Stimulated activated CD8-positive, alpha-beta memory T cell treated with anti-CD3 and anti-CD28 coated beads, Interleukin-4, amount 100 ng/mL, for 1 hour (primary cell): ENCODE results near the gene PARVB.

Source experiments
- DNase-seq, 2 donors: peaks; one replicate each; pipeline ENCODE4 v3.0.0-alpha.2; 2020; ENCODE audit warnings: low read depth in 2 of 2, low spot score in 1 of 2

Gene PARVB

GRCh38 chr22:44024288-44024921, at the start of gene PARVB:
TSS of gene PARVB (plus strand) at chr22:44024302. CDS start at chr22:44024340, 38 bp downstream.
- no peak for DNase-seq

- no peak for DNase-seq
Observed at GRCh38 chr22:43975041-43975440, 49.1 kb upstream of the PARVB start.

GRCh38 chr22:43976861-43977795, 47.0 kb upstream of the PARVB start:
- no peak for DNase-seq

GRCh38 chr22:43978558-43978957, 45.5 kb upstream of the PARVB start:
- DNase-seq, result no peak

- no peak for DNase-seq
Observed at GRCh38 chr22:43980579-43980978, 43.5 kb upstream of the PARVB start.

GRCh38 chr22:43980996-43981395, 43.1 kb upstream of the PARVB start:
- no peak for DNase-seq

- no peak for DNase-seq
Observed at GRCh38 chr22:43983808-43984207, 40.3 kb upstream of the PARVB start.

- no peak for DNase-seq
Observed at GRCh38 chr22:43985532-43985931, 38.6 kb upstream of the PARVB start.

GRCh38 chr22:43988116-43988820, 35.8 kb upstream of the PARVB start:
- no peak for DNase-seq

GRCh38 chr22:43988960-43989359, 35.1 kb upstream of the PARVB start:
- no peak for DNase-seq

GRCh38 chr22:43990044-43990443, 34.1 kb upstream of the PARVB start:
- no peak for DNase-seq

- no peak for DNase-seq
Observed at GRCh38 chr22:43991316-43992020, 32.6 kb upstream of the PARVB start.

GRCh38 chr22:43992331-43992821, 31.7 kb upstream of the PARVB start:
- no peak for DNase-seq

- peak in 1 of 2 donors; percentile 17 for DNase-seq
Observed at GRCh38 chr22:43993072-43993760, 30.9 kb upstream of the PARVB start.

- no peak for DNase-seq
Observed at GRCh38 chr22:43994006-43994405, 30.1 kb upstream of the PARVB start.

- DNase-seq, result no peak
Observed at GRCh38 chr22:43994416-43994815, 29.7 kb upstream of the PARVB start.

- DNase-seq, result no peak
Observed at GRCh38 chr22:43995057-43995685, 28.9 kb upstream of the PARVB start.

- no peak for DNase-seq
Observed at GRCh38 chr22:43995798-43996169, 28.3 kb upstream of the PARVB start.

GRCh38 chr22:43996170-43996980, 27.7 kb upstream of the PARVB start:
- peak; percentile 17 to 46 for DNase-seq
